Neural cell (in vitro differentiated cells): ENCODE measurements around the gene MSANTD2. TPM values are rescaled to one million over a fixed set of nuclear protein-coding genes. Genes with fewer than 3 reads are reported as not detected.

Experiments
- H2AFZ ChIP-seq: fragments of 200-600, 300-800 bp; sonication (generic), shearing (Covaris generic); 2 replicates; pipeline ENCODE4 v1.6.0; 2014; ENCODE audit warnings: low read depth, mild to moderate bottlenecking, antibody characterized with exemption, low read length, moderate library complexity
- H3F3A ChIP-seq: fragments of 200-600 bp; shearing (Covaris generic); 2 replicates; pipeline ENCODE4 v1.6.1; 2016; ENCODE audit warnings: mild to moderate bottlenecking, moderate library complexity, mixed read lengths, antibody characterized with exemption, low read length; ENCODE audit not compliant: insufficient read depth, poor library complexity, severe bottlenecking
- H3K27ac ChIP-seq: fragments of 200-600, 300-800 bp; sonication (generic), shearing (Covaris generic); 2 replicates; pipeline ENCODE4 v1.5.1; 2014; ENCODE audit warnings: mild to moderate bottlenecking, low read length, moderate library complexity
- H3K27me3 ChIP-seq: fragments of 300-800, 200-600 bp; sonication (generic), shearing (Covaris generic); 2 replicates; pipeline ENCODE4 v1.6.0; 2014; ENCODE audit warnings: mild to moderate bottlenecking, low read depth, low read length, moderate library complexity; ENCODE audit not compliant: insufficient read depth
- H3K36me3 ChIP-seq: fragments of 300-800, 200-600 bp; sonication (generic), shearing (Covaris generic); 2 replicates; pipeline ENCODE4 v1.5.1; 2014; ENCODE audit warnings: mild to moderate bottlenecking, antibody characterized with exemption, low read length, moderate library complexity; ENCODE audit not compliant: insufficient read depth
- H3K4me2 ChIP-seq: fragments of 300-800, 200-600 bp; sonication (generic), shearing (Covaris generic); 2 replicates; pipeline ENCODE4 v1.6.0; 2014; ENCODE audit warnings: mild to moderate bottlenecking, low read length
- H3K4me3 ChIP-seq: fragments of 300-800, 200-600 bp; sonication (generic), shearing (Covaris generic); 2 replicates; pipeline ENCODE4 v1.5.1; 2014; ENCODE audit warnings: mild to moderate bottlenecking, low read length, moderate library complexity
- H3K79me2 ChIP-seq: fragments of 200-600 bp; shearing (Covaris generic); replicated peaks from 2 replicates; pipeline ENCODE4 v1.6.0; 2014; ENCODE audit warnings: mild to moderate bottlenecking, low read length, moderate library complexity; ENCODE audit not compliant: insufficient read depth
- H3K9ac ChIP-seq: fragments of 300-800, 200-600 bp; sonication (generic), shearing (Covaris generic); 2 replicates; pipeline ENCODE4 v1.6.1; 2016; ENCODE audit warnings: mild to moderate bottlenecking, low read length, mixed read lengths
- H3K9me2 ChIP-seq: fragments of 200-600 bp; shearing (Covaris generic); 2 replicates; pipeline ENCODE4 v1.6.1; 2016; ENCODE audit warnings: mild to moderate bottlenecking, low read length, mixed read lengths; ENCODE audit not compliant: insufficient read depth
- H3K9me3 ChIP-seq: fragments of 200-600, 300-800 bp; sonication (generic), shearing (Covaris generic); 2 replicates; pipeline ENCODE4 v1.6.1; 2016; ENCODE audit warnings: mild to moderate bottlenecking, mixed run types, low read length, moderate library complexity, mixed read lengths
- H4K20me1 ChIP-seq: fragments of 200-600 bp; shearing (Covaris generic); 2 replicates; pipeline ENCODE4 v1.6.1; 2016; ENCODE audit warnings: mild to moderate bottlenecking, mixed run types; ENCODE audit not compliant: insufficient read depth
- CTCF ChIP-seq: fragments of 450-650 bp; IDR thresholded peaks from 2 replicates; pipeline ENCODE4 v1.5.1; 2014; ENCODE audit warnings: antibody characterized with exemption, mild to moderate bottlenecking, moderate library complexity; ENCODE audit not compliant: poor library complexity, severe bottlenecking
- EP300 ChIP-seq: fragments of 450-650 bp; conservative IDR thresholded peaks from 2 replicates; pipeline ENCODE4 v1.6.1; 2014; ENCODE audit warnings: antibody characterized with exemption, mild to moderate bottlenecking, moderate library complexity; ENCODE audit not compliant: poor library complexity, severe bottlenecking
- EZH2 ChIP-seq: fragments of 200-600, 300-800 bp; shearing (Covaris generic), sonication (generic); IDR thresholded peaks from 2 replicates; pipeline ENCODE4 v1.6.1; 2014; ENCODE audit warnings: antibody characterized with exemption, low read length, borderline replicate concordance, mild to moderate bottlenecking; ENCODE audit not compliant: insufficient read depth, poor library complexity, severe bottlenecking
- MXI1 ChIP-seq: fragments of 450-650 bp; conservative IDR thresholded peaks from 2 replicates; pipeline ENCODE4 v1.6.1; 2014; ENCODE audit warnings: antibody characterized with exemption, mild to moderate bottlenecking; ENCODE audit not compliant: poor library complexity, severe bottlenecking
- POLR2AphosphoS5 ChIP-seq: IDR thresholded peaks from 2 replicates; pipeline ENCODE4 v1.6.1; 2012
- RAD21 ChIP-seq: fragments of 450-650 bp; conservative IDR thresholded peaks from 2 replicates; pipeline ENCODE4 v1.6.1; 2014; ENCODE audit warnings: antibody characterized with exemption, mild to moderate bottlenecking, moderate library complexity
- REST ChIP-seq: IDR thresholded peaks from 2 replicates; pipeline ENCODE4 v1.6.1; 2012; ENCODE audit warnings: borderline replicate concordance
- SMC3 ChIP-seq: fragments of 450-650 bp; conservative IDR thresholded peaks from 2 replicates; pipeline ENCODE4 v1.6.1; 2014; ENCODE audit warnings: antibody characterized with exemption, mild to moderate bottlenecking, moderate library complexity; ENCODE audit not compliant: poor library complexity
- TAF1 ChIP-seq: IDR thresholded peaks from 2 replicates; pipeline ENCODE4 v1.6.1; 2012; ENCODE audit warnings: low read depth
- polyA plus RNA-seq: library from polyadenylated mRNA; depleted of rRNA; stranded (reverse); fragments of >200 nt; gene quantifications from 2 replicates; pipeline ENCODE4 v1.2.3, GENCODE V29; 2014

Gene MSANTD2
- polyA plus RNA-seq, 1 donor from 2014 or later = 45.3 TPM

GRCh38 chr11:124807660-124808270 is 7.6 kb upstream of the MSANTD2 start:
- TF ChIP-seq SMC3 (no peak), CTCF (no peak), MXI1 (no peak), EP300 (no peak), REST (no peak), POLR2AphosphoS5 (no peak), EZH2 (no peak), RAD21 (no peak), TAF1 (no peak)
- Histone ChIP-seq H3K27ac (no peak overlapping the region), H2AFZ (no peak overlapping the region), H3K4me3 (no peak overlapping the region), H3F3A (no peaks in the 10 kb centered on the region), H4K20me1 (no peaks in the 10 kb centered on the region), H3K79me2 (no peaks in the 10 kb centered on the region), H3K9me3 (no peaks in the 10 kb centered on the region), H3K27me3 (no peaks in the 10 kb centered on the region), H3K9ac (no peak overlapping the region), H3K4me2 (no peak overlapping the region), H3K9me2 (no peaks in the 10 kb centered on the region), H3K36me3 (no peaks in the 10 kb centered on the region)

- no peak overlapping the region for H2AFZ ChIP-seq
- TF ChIP-seq CTCF = no peak
- no peak for TF ChIP-seq TAF1
- TF ChIP-seq MXI1 = no peak
- TF ChIP-seq RAD21 = no peak
- no peak for TF ChIP-seq EZH2
- no peak for TF ChIP-seq REST
- TF ChIP-seq POLR2AphosphoS5 = no peak
- no peak for TF ChIP-seq SMC3
- no peak for TF ChIP-seq EP300
- H3K79me2 ChIP-seq = no peaks in the 10 kb centered on the region
- no peaks in the 10 kb centered on the region for H3K36me3 ChIP-seq
- no peaks in the 10 kb centered on the region for H3K9me3 ChIP-seq
- H4K20me1 ChIP-seq = no peaks in the 10 kb centered on the region
- no peaks in the 10 kb centered on the region for H3K27me3 ChIP-seq
- no peaks in the 10 kb centered on the region for H3K9me2 ChIP-seq
- no peak overlapping the region for H3K4me2 ChIP-seq
- no peaks in the 10 kb centered on the region for H3F3A ChIP-seq
- no peak overlapping the region for H3K27ac ChIP-seq
- no peak overlapping the region for H3K4me3 ChIP-seq
- H3K9ac ChIP-seq = no peak overlapping the region
These were observed 7.0 kb upstream of the MSANTD2 start for GRCh38 chr11:124807201-124807600.
